NCI-H1694 treated with DMSO at 0.1 percent for 48 hours (cell line): ENCODE results near the gene LILRB5.
A peak's percentile ranks its signal among the peaks of the same experiment; 100 is the strongest.
"Not testable (repeated sequence)": the region's sequence is repeated elsewhere in the genome, so short reads cannot be mapped to it uniquely, and the experiment has no call there.

Source experiments
- DNase-seq: peaks from one replicate; lab custom pipeline; 2025; lab: John Stamatoyannopoulos, UW

LILRB5 gene

DNA sequence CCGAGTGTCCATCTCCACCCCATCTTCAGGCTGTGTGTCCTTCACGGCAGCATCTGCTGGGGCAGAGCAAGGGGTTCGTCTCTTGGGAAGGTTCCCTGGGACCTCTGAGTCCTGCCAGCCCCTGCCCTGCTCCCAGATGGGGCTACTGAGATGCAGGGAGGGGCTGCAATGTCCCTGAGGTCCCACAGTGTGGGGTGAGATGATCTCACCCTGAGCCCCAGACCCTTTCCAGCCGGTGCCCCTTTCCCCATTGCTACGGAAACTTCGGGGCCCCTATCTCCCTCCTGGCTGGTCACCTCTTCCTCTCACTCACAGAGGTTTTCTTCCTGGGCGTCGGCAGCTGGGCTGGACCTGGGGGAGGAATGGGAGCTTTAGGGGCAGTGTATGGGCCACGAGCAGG lies 18.9 kb upstream of the LILRB5 start:
- no peak for DNase-seq

DNA sequence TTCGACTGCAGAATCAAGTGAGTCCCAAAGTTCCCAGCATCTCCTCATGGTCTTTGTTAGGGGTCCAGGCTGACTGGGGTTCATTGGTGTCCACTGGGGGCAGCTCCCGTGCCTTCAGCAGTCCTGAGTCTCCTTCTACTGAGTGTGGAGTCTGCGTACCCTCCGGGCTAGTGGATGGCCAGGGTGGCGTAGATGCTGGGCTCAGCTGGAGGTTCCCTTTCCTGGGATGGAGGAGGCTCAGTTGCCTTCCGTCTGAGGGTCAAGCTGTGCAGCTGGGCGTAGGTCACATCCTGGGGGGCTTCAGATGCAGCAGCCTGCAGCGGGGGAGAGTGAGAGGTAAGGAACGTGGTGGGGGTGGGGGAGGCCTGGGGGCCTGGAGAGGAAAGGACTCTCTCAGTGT lies 17.4 kb upstream of the LILRB5 start:
- not testable (repeated sequence) for DNase-seq

DNA sequence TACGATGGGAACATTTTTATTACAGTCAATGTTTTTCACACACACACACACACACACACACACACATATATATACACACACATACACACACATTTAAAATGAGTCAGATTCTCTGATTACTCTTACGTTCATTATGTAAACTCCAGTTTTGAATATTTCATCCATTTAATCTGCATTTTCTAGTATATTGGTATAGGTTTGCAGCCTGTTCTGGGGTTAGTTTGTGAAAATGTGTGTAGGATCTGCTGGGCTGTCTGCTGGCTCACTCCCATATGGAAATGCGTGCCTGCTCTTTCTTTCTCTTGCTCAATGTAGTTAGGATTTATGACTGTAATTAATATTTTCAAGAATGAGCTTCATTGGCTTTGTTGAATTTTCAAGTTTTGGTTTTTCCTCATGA lies 16.7 kb upstream of the LILRB5 start:
- DNase-seq: no peak

DNA sequence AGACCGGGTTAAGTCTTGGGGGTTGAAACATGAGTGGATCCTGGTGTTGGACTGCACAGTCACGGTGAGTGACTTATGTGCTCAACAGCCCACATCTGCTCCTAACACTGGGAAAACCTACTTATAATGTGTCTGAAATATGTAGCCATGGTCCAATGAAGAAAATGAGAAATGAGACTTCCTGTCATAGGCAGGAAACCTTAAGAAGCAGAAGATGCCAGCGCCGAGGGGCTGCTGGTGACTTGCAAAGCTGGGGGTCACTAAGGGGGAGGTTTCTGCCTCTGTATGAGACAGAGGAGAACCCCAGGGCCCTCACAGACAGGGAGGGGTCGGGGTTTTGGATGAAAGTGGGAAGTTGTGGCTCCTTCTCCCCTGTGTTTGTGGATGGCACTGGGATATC lies 15.1 kb upstream of the LILRB5 start:
- not testable (repeated sequence) for DNase-seq

DNA sequence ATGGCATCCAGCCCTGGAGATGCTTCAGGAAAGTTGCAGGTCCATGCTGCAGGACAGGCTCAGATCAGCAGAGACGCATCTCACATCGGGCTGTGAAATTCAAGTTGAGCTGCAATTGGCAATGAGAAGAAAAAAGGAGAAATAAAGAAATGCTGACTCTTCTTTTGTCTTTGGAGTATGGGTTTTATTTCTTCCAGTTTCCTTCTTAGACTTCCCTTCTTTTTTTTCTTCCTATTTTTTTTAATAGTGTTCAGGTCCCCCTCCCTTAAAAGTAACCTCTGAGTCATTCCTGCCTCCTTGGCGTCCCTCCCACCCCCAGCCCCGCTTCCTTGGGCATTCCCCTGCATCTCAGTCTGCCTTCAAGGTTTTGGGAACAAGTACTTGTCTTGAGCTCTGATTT lies 14.5 kb upstream of the LILRB5 start:
- not testable (repeated sequence) for DNase-seq

DNA sequence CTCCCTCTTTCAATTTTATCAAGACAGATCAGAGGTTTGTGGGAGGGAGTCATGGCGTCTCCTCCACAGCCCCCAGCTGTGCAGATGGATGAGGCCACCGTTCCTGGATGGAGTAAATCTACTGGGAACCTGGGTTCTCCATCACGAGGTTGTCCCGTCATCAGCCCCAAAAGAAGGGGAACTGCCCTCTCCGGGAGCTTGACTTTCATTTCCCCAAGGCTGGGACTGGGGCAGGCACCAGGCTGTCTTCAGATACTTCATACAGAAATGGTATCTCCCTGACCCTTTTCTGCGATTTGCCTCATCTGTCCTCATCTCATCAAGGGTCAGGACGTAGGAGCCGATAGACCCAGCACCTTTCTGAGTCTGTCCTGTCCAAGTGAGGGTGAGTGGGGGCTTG lies 14.0 kb upstream of the LILRB5 start:
- DNase-seq: no peak

DNA sequence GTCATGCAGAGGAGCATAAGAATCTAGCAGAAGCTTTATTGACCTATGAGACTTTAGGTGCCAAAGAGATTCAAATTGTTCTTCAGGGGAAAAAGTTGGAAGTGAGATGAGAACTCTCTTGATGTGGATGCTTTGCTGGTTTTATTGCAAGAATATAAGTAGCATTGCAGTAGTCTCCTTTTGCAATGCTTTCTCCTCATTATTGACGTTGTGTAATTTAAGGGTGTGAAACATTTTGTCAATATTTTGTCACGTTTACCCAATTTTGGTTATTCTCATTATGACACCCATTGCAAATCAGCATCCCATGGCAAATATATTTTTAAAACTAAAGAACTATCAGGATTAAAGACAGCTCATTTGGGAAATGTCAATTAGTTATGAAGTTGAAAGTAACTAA lies 11.9 kb upstream of the LILRB5 start:
- no peak for DNase-seq

DNA sequence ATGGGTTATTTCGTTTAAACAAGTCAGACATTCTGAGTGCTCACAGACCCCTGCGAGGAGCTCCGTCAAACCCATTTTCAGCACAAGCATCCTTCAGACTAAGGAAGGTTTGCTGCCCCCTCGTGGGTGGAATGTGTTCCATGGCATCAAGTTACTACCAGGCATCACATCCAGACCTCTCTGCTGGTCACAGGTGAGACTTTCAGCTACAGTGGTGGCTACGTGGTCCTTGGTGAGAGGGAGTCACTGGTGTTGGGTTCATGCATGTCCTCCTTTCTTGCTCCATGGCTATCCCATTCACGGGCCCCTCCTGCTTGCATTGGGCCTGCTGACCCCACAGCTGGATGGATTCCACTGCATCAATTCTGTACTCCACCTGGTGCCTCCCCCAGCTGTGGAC lies 9.1 kb upstream of the LILRB5 start:
- DNase-seq: peak; percentile 19

DNA sequence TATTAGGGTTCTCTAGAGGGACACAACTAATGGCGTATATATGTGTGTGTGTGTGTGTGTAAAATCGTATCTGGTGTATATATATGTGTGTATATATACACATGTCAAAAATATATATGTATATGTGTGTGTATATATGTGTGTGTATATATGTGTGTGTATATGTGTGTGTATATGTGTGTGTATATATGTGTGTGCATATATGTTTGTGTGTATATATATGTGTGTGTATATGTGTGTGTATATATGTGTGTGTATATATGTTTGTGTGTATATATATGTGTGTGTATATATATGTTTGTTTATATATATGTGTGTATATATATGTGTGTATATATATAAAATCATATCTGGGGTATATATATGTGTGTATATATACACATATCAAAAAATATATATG lies 5.4 kb upstream of the LILRB5 start:
- no peak for DNase-seq

DNA sequence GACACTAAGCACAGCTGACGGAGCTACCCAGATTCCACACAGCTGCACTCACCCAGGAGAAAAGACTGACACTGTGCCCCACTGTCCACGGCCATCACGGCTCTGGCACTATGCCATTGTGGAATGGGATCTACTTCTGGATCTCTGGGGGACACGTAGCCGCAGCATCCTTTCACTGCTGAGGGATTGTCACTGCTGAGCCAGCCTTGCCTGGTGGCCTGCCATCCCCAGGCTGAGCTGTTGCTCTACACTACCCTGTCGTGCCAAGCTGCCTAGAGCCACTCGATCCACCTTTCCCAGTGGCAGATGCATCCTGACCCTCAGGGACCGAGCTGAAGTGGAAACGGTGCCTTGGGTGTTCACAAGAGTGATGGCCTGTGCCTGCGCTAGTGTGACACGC lies 5.0 kb upstream of the LILRB5 start:
- no peak for DNase-seq

DNA sequence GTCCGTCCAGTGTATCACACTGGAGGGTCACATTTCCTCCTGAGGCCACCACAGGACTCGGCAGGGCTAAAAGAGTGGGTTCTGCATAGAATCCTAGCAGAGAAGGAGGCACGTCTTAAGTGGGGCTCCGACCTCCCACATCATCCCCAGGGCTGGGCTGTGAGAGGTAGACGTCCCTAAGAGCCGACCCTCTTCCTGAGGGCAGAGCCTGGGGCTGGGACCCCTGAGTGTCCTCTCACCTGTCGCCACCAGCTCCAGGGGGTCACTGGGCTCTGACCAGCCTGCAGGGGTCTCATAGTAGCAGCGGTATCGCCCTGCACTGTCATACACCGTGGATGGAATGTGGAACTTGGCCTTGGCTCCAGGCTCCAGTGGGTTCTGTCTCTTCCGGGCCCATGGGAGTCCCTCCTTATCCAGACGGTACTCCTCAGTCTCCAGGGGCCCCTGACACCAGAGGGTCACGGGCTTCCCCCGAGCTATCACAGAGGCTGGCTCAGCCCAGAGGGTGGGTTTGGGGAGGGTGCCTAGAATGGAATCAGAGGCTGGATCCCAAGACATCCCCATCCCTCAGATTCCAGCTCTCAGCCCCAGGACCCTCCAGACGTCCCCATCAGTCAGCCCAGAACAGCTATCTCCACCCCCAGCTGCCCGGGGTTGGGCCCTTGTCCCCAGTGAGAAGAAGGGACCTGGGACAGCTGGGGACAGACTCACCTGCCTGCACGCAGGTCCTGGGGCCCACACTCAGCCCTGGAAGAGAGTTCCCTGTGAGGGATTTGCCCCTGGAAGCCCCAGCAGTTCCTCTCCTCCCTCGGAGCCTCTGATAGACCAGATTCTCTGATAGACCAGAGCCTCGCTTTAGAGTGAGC lies 590 bp downstream of the LILRB5 start:
- DNase-seq: no peak

DNA sequence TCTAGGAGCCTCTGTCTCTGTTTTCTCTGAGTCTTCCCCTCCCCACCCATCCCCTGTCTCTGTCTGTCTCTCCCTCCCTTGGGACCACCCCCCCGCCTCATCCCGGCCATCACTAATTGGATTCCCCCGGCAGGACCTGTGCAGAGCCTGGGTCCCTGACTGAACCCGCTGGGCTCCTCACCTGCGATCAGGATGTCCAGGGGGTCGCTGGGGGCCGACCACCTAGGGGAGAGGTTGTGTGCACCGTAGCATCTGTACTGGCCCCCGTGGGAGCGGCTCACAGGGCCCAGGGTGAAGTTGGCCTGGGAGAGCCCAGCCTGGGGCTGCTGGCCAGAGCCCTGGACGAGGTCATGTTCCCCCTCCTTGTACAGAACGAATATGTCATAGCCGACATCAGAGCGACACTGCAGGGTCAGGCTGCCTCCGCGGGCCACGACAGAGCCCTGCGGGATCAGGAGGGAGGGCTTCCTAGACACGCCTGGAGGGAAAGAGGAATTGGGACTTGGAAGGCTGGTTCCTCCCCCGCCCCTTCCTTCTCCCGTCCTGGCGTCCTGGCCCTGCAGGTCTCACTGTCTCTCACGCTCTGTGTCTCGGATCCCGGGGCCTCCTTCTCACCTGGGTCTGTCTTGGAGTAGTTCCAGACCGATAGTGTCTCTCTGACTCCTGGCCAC lies 1.8 kb downstream of the LILRB5 start:
- DNase-seq: no peak

DNA sequence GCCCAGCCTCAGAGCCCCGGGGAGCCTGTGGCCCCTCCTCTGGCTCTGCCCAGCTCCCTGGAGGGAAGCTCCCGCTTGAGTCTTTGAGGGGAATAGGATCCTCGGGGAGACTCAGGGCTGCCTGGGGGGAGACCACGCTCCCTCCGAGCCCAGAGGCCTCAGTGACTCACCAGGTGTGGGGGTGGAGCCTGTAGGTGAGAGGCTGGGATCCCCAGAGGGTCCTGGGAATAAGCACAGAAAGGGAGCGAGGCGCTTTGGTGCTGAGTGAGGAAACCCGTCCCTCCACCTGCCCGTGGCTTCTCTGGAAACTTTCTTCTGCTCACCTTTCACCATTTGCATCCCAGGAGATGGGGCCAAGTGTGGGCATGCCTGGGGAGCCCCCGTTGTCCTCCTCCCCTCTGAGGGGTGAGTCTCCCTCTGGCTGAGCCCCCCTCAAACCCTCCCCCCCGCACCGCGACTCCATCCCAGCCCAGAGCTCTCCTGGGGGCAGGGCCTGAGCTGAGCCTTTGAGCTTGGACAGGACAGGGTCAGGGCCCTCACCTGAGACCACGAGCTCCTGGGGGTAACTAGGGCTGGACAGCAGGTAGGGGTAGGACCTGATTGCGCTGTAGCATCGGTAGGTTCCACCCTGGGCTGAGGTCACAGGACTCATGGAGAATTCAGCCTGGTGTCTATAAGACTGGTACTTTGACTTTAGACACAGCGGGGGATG lies 2.7 kb downstream of the LILRB5 start:
- no peak for DNase-seq

DNA sequence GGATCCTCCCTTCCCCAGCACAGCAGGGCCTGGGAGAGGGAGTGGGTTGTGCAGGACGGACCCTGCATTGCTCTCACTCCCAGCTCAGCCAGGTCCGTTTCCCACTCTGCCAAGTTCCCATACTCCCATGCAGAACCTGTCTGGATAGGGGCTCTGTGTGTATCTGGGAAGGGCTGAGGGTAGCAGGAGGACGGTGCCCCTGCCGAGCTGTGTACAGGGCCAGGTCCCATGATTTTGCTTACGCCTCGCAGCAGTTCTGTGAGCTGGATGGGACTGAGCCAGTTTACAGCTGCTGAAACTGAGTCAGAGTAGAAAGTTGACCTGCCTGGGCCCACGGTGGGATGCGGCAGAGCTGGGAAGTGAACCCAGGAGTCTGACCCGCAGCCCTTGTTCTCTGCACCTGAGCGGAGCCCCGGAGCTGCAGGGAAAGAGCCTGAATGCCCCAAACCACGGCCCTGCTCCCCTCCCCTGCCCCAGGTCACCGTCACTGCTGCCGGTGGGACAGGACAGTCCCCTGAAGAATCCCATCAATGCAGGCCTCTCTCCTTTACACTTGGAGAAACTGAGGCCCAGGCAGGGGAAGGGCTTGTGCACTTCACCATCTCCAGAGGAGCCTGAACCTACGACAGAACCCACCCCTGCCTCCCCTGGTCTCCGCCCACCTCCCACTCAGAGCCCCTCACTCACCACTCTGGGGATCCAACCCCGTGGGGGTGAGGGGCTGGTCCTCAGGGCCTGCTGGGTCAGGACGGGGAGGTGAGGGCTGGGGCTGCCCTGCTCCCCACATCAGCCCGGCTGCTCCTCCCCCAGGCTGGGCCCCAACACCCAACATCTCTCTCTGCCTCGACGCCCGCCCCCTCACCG lies 3.5 kb downstream of the LILRB5 start:
- no peak for DNase-seq

DNA sequence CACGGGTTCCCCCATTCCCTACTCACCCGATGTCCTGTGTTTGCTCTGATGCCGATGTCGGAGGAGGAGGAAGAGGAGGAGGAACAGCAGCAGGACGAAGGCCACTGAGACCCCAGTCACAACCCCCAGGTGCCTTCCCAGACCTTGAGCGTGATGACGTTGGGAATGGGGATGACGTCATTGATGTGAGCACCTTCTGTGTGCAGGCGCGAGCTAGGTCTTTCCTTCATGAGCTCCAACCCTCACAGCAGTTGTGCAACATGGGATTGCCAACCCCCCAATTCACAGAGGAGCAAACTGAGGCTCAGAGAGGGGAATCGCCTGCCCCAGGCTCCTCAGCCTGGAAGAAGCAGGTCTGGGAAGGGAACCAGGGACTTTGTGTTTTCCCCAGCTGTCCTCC lies 4.2 kb downstream of the LILRB5 start:
- DNase-seq: no peak

DNA sequence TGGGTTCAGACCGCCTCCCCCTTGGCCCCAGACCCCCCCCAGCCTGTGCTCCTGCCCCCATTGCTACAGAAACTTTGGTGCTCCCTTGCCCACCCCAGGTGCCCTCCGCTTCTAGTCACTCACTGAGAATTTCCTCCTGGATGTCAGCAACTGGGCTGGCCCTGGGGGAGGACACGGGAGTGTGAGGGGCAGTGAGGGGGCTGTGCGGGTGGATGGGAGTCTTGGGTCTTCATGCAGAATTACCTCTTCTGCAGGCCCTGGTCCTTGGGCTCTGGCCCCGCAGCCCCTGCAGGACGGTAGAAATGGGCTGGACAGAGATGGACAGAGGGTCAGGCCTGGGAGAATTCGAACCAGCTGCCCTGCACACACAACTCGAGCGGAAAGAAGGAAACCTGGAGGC lies 4.8 kb downstream of the LILRB5 start:
- DNase-seq: no peak

DNA sequence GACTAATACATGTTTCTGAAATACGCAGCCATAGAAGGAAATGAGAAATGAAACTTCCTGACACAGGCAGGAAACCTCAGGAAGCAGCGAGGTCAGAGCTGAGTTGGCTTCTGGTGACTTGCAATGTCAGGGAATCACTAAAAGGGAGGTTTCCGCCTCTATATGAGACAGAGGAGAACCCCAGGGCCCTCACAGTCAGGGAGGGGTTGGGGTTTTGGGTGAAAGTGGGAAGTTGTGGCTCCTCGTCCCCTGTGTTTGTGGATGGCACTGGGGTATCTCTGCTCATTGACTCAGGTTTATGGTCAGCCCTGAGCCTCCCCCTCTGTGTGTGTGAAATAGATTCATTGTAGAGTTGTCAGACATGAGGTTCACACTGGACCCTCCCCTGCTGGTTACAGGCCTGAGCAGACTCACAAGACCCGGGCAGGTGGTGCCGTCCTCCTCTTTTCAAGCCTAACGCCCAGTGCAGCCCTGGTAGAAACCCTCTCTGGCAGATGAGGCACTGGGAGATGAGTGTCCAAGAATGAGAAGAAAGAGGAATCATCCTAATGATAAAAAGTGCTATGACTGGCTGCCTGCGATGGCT lies 9.0 kb downstream of the LILRB5 start:
- no peak for DNase-seq

DNA sequence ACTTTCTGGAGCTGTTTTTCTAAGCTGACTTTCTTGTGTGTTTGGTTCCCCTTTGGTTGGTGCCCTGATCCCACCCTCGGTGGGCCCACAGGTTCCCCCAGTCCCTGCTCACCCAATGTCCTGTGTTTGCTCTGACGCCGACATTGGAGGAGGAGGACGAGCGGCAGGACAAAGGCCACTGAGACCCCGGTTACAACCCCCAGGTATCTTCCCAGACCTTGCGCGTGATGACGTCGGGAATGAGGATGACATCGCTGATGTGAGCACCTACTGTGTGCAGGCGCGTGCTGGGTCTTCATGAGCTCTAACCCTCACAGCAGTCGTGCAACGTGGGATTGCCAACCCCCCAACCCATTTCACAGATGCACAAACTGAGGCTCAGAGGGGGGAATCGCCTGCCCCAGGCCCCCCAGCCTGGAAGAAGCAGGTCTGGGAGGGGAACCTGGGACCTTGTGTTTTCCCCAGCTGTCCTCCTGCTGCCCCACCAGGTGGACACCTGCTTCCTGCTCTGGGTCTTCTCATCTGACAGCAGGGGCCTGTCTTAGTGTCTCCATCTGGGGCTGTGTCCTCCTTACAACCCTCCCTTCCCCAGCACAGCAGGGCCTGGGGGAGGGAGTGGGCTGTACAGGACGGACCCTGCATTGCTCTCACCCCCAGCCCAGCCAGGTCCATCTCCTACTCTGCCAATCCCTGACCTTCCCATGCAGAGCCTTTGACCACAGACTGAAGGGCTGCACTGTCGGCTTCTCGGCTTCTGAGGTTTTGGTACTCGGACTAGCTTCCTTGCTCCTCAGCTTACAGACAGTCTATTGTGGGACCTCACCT lies 9.8 kb downstream of the LILRB5 start:
- no peak for DNase-seq

DNA sequence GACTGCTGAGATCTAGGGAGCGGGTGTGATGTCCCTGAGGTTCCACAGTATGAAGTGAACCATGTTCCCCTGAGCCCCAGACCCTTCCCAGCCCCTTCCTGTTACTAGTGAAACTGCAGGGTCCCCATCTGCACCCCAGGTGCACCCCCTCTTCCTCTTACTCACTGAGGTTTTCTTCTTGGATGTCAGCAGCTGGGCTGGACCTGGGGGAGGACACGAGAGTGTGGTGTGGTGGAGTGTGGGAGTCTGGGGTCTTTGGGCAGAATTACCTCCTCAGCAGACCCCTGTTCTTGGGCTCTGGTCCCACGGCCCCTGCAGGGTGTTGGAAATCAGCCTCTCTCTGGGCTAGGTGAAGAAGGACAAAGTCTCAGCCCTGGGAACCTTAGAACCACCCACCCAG lies 11.1 kb downstream of the LILRB5 start:
- DNase-seq: no peak

DNA sequence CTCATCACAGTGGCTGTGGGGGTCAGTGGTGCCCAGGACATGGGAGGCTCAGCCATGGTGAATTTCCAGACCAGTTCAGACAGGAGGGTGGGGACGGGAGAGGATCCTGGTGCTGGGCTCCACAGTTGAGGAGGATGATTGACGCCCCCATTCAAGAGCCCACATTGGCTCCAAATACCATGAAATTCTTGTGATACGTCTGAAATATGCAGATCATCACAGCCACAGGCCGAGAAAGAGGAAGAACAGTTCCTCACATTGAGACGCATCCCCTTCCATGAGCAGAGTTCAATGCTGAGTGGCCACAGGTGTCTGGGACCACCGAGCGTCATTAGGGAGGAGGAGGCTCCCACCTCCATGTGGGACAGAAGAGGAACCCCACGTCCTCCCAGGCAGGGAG lies 13.3 kb downstream of the LILRB5 start:
- not testable (repeated sequence) for DNase-seq

DNA sequence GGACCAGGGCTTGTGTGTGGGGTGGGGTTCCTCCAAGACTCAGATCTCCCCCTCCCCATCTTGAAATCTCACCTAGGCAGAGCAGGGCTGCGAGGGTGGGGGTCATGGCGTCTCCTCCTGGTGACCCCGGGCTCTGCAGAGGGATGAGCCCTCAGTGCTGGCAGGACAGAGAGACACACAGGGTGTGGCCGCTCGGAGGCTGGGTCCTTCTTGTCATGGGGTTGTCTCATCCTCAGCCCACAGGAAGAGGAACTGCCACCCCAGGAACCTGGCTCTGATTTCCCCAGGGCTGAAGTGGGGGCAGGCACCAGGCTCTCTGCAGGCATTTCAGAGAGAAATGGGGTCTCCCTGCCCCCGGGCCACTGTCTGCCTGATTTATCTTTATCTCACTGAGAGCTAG lies 14.4 kb downstream of the LILRB5 start, which contains the start of gene LILRA6:
Gene LILRA6 (minus strand): TSS at position 145 of the 400 bp plus-strand sequence.
- DNase-seq: not testable (repeated sequence)
